ENCODE results near the gene HSPA1L. TPM values are rescaled to one million over a fixed set of nuclear protein-coding genes. Genes with fewer than 3 reads are reported as not detected.
"Not testable (repeated sequence)": the region's sequence is repeated elsewhere in the genome, so short reads cannot be mapped to it uniquely, and the experiment has no call there.

HSPA1L gene
- polyA plus RNA-seq, 2 of the 4 experiments (the other 2 are of a cell fraction) = 1.2 to 1.7 TPM

DNA sequence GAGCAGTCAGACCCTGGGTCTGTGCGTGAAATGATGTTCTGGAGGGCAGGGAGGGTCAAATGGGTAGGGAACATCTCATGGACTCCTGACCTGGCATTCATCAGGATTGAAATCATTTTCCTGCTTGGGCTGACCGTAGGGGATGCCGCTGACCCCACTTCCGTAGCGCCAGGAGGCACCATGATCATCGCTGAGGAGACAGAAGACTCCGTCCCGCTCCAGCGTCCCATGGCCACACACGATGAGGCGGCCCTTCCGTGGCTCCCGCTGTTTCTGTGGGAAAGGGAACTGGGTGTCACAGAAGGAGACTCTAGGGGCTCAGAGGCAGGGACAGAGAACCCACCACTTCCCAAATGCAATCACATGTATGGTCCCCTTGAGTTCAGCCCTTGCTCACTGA, 45.3 kb upstream of the HSPA1L start (continued):
- TF ChIP-seq, protein P1, sequence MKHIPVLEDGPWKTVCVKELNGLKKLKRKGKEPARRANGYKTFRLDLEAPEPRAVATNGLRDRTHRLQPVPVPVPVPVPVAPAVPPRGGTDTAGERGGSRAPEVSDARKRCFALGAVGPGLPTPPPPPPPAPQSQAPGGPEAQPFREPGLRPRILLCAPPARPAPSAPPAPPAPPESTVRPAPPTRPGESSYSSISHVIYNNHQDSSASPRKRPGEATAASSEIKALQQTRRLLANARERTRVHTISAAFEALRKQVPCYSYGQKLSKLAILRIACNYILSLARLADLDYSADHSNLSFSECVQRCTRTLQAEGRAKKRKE (CRISPR knock-in tag; IDR thresholded peaks at IDR 0.05; ENCODE audit: low read depth) = no peak
- no peak for TF ChIP-seq NR3C1 (IDR thresholded peaks at IDR 0.05)
- TF ChIP-seq FOSB (CRISPR knock-in tag; IDR thresholded peaks at IDR 0.05) = no peak

DNA sequence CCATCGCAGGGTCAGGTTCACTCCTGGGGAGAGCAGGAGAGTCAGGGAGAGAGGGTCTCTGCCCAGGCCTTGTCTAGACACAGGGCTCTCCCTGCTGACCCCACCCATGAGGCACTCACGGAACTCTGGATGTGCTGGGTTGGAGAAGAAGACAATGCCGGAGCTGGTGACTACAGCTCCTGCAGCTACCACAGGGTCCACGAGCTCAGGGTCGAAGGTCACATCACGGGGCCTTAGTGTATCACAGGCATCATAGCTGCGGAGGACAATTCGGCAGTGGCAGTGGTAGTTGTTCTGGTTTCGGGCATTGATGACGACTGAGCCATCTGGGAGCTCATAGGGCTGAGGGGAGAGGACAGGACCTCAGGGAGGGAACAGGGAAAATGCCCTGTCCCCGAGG, 44.8 kb upstream of the HSPA1L start:
- H3K4me1 ChIP-seq = peaks cover 4% of the 10 kb centered on the region; the same call in 1 of the 3 replicates
- ChIA-PET POLR2A (interaction anchor here (0.6 kb wide), 1 partner anchor 10 kb away, joined by 6 read pairs; no protein-coding TSS in a partner anchor), CTCF (interaction anchor here (1.0 to 1.5 kb wide), 3 partner anchors 20 to 92 kb away, joined by 3 to 5 read pairs (median 4); no protein-coding TSS in a partner anchor)
- TF ChIP-seq TP53 (CRISPR knock-in tag; IDR thresholded peaks at IDR 0.05) (no peak), SREBF2 (IDR thresholded peaks at IDR 0.05) (no peak), FOSB (CRISPR knock-in tag; IDR thresholded peaks at IDR 0.05) (no peak), HES2 (IDR thresholded peaks at IDR 0.05) (no peak), HDAC2 (IDR thresholded peaks at IDR 0.05) (no peak), ZNF302 (CRISPR knock-in tag; IDR thresholded peaks at IDR 0.05) (no peak), GATA3 (IDR thresholded peaks at IDR 0.05; ENCODE audit: borderline replicate concordance) (no peak), ZFP36 (IDR thresholded peaks at IDR 0.05; ENCODE audit: borderline replicate concordance, partially characterized antibody) (no peak), EP300 (IDR thresholded peaks at IDR 0.05) (no peak), POLR2A (IDR thresholded peaks at IDR 0.05; ENCODE audit: low read length) (no peak), KDM1A (IDR thresholded peaks at IDR 0.05; ENCODE audit: low read depth) (no peak), MAZ (IDR thresholded peaks at IDR 0.05; ENCODE audit: borderline replicate concordance, low read depth, low read length) (no peak)
- TF ChIP-seq, protein P2, sequence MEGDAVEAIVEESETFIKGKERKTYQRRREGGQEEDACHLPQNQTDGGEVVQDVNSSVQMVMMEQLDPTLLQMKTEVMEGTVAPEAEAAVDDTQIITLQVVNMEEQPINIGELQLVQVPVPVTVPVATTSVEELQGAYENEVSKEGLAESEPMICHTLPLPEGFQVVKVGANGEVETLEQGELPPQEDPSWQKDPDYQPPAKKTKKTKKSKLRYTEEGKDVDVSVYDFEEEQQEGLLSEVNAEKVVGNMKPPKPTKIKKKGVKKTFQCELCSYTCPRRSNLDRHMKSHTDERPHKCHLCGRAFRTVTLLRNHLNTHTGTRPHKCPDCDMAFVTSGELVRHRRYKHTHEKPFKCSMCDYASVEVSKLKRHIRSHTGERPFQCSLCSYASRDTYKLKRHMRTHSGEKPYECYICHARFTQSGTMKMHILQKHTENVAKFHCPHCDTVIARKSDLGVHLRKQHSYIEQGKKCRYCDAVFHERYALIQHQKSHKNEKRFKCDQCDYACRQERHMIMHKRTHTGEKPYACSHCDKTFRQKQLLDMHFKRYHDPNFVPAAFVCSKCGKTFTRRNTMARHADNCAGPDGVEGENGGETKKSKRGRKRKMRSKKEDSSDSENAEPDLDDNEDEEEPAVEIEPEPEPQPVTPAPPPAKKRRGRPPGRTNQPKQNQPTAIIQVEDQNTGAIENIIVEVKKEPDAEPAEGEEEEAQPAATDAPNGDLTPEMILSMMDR (IDR thresholded peaks at IDR 0.05) = no peak
- TF ChIP-seq, protein P3, sequence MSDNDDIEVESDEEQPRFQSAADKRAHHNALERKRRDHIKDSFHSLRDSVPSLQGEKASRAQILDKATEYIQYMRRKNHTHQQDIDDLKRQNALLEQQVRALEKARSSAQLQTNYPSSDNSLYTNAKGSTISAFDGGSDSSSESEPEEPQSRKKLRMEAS (IDR thresholded peaks at IDR 0.05) = no peak
- TF ChIP-seq, protein P4, sequence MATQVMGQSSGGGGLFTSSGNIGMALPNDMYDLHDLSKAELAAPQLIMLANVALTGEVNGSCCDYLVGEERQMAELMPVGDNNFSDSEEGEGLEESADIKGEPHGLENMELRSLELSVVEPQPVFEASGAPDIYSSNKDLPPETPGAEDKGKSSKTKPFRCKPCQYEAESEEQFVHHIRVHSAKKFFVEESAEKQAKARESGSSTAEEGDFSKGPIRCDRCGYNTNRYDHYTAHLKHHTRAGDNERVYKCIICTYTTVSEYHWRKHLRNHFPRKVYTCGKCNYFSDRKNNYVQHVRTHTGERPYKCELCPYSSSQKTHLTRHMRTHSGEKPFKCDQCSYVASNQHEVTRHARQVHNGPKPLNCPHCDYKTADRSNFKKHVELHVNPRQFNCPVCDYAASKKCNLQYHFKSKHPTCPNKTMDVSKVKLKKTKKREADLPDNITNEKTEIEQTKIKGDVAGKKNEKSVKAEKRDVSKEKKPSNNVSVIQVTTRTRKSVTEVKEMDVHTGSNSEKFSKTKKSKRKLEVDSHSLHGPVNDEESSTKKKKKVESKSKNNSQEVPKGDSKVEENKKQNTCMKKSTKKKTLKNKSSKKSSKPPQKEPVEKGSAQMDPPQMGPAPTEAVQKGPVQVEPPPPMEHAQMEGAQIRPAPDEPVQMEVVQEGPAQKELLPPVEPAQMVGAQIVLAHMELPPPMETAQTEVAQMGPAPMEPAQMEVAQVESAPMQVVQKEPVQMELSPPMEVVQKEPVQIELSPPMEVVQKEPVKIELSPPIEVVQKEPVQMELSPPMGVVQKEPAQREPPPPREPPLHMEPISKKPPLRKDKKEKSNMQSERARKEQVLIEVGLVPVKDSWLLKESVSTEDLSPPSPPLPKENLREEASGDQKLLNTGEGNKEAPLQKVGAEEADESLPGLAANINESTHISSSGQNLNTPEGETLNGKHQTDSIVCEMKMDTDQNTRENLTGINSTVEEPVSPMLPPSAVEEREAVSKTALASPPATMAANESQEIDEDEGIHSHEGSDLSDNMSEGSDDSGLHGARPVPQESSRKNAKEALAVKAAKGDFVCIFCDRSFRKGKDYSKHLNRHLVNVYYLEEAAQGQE (IDR thresholded peaks at IDR 0.05) = no peak
- H3K27ac ChIP-seq = no peak overlapping the region
- DNase-seq (ENCODE audit: low read depth in 1 of 2, low spot score in 1 of 2) (no peak), FAIRE-seq (no peak), ATAC-seq (no peak)
- no peak overlapping the region for H3K4me2 ChIP-seq
- WGBS (ENCODE audit: missing lambda C conversion rate) = 83% methylated on average over 6 of the region's 11 CpGs
- H3K4me3 ChIP-seq = no peak overlapping the region
- no peaks in the 10 kb centered on the region for H3K9me3 ChIP-seq

DNA sequence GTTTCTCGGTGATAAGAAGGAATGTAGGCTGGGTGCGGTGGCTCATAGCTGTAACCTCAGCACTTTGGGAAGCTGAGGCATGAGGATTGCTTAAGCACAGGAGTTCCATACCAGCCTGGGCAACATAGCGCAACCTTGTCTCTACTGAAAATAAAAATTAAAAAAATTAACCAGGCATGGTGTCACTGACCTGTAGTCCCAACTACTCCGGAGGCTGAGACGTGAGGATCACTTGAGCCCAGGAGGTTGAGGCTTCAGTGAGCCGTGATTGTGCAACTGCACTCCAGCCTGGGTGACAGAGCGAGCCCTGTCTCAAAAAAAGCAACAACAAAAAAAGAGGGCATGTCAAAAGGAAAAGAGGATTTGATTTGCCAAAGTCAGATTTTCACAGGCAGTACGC, 43.6 kb upstream of the HSPA1L start:
- Histone ChIP-seq H3K27ac (no peak overlapping the region), H3K4me3 (no peak overlapping the region), H3K4me1 (0 out of 3 replicates have a peak, but pooled peaks cover 4% of the 10 kb centered on the region), H3K4me2 (no peak overlapping the region), H3K9me3 (no peaks in the 10 kb centered on the region)
- CTCF ChIA-PET = interaction anchor here (1.0 kb wide), 1 partner anchor 19 kb away, joined by 3 read pairs; no protein-coding TSS in a partner anchor
- TF ChIP-seq JUNB (IDR thresholded peaks at IDR 0.05) (no peak), CHD2 (IDR thresholded peaks at IDR 0.05; ENCODE audit: low read length, partially characterized antibody) (no peak), HOXB5 (CRISPR knock-in tag; IDR thresholded peaks at IDR 0.05) (no peak), SMC3 (IDR thresholded peaks at IDR 0.05) (no peak), USF2 (IDR thresholded peaks at IDR 0.05) (no peak), JUN (IDR thresholded peaks at IDR 0.05) (no peak), HEYL (CRISPR knock-in tag; IDR thresholded peaks at IDR 0.05) (no peak)
- FAIRE-seq (no peak), ATAC-seq (no peak), DNase-seq (ENCODE audit: low read depth in 1 of 2, low spot score in 1 of 2) (no peak)
- POLR2A ChIA-PET = no interaction called here
- WGBS (ENCODE audit: missing lambda C conversion rate) = 92% methylated on average over 8 of the region's 8 CpGs

DNA sequence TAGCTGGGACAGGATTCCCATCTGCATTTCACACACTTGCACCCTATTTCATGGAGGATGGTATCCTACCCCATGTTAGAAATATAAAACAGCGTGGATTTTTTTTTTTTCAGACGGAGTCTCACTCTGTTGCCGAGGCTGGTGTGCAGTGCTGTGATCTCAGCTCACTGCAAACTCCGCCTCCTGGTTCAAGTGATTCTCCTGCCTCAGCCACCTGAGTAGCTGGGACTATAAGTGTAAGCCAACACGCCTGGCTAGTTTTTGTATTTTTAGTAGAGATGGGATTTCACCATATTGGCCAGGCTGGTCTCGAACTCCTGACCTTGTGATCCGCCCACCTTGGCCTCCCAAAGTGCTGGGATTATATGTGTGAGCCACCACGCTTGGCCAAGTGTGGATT, 42.7 kb upstream of the HSPA1L start:
- WGBS (ENCODE audit: missing lambda C conversion rate) = 90% methylated on average over 8 of the region's 8 CpGs
- CTCF ChIA-PET = interaction anchor here (1.1 to 1.2 kb wide), 2 partner anchors 9 to 95 kb away, joined by 3 to 5 read pairs; no protein-coding TSS in a partner anchor

More for the DNA sequence above, 42.7 kb upstream of the HSPA1L start:
- H3K9me3 ChIP-seq; FAIRE-seq; H3K4me2 ChIP-seq; POLR2A ChIA-PET; DNase-seq (ENCODE audit: low read depth in 1 of 2, low spot score in 1 of 2); H3K4me1 ChIP-seq; ATAC-seq; H3K4me3 ChIP-seq; H3K27ac ChIP-seq: not testable (repeated sequence)
